ENCODE data around the gene SEMA5A. TPM values are rescaled to one million over a fixed set of nuclear protein-coding genes. Genes with fewer than 3 reads are reported as not detected.

Gene SEMA5A
- total and polyA plus RNA-seq, 2 of the 8 experiments (the other 6 are each of a cell fraction or from before 2014, with no cell fraction given), result 5.3 to 8.9 TPM

GRCh38 chr5:9344751-9345240 is 201.1 kb downstream of the SEMA5A start:
- FAIRE-seq (no peak), DNase-seq (ENCODE audit: low read depth in 1 of 2, low spot score in 2 of 2) (no peak)
- Histone ChIP-seq H3K79me1 (ENCODE audit: low read depth, low read length) (no peaks in the 10 kb centered on the region), H3K9ac (replicated peaks in 1 of 4; ENCODE audit: extremely low read depth in 1 of 4, low read depth in 3 of 4, low read length in 3 of 4) (no peak overlapping the region), H3K79me2 (ENCODE audit: control insufficient read depth in 1 of 2, insufficient read depth in 2 of 2, low read length in 2 of 2) (no peaks in the 10 kb centered on the region), H3K56ac (replicated peaks; ENCODE audit: insufficient read length, low read depth, low read length) (no peak overlapping the region), H2BK20ac (ENCODE audit: low read length) (no peak overlapping the region), H2AFZ (ENCODE audit: low read length) (no peak overlapping the region), H2BK120ac (replicated peaks; ENCODE audit: low read depth, low read length) (no peak overlapping the region), H3K36me3 (ENCODE audit: control insufficient read depth in 2 of 4, insufficient read depth in 4 of 4, low read length in 3 of 4) (no peaks in the 10 kb centered on the region), H3K23me2 (ENCODE audit: low read depth, low read length) (no peaks in the 10 kb centered on the region), H3K4me3 (ENCODE audit: extremely low read depth in 1 of 4, insufficient read depth in 2 of 4, low read depth in 3 of 4, low read length in 4 of 4) (no peak overlapping the region), H3K4me1 (replicated peaks in 1 of 4; ENCODE audit: control insufficient read depth in 3 of 4, insufficient read depth in 4 of 4, low read length in 3 of 4) (no peaks in the 10 kb centered on the region; a peak in 1 of 7 replicates), H3K4ac (replicated peaks; ENCODE audit: insufficient read length, low read depth, low read length) (no peak overlapping the region), H2BK12ac (ENCODE audit: low read depth, low read length) (no peak overlapping the region), H3K27ac (ENCODE audit: low read depth, low read length) (no peak overlapping the region), H3K9me3 (ENCODE audit: insufficient read depth in 2 of 2, low read depth in 1 of 2, low read length in 1 of 2) (no peaks in the 10 kb centered on the region), H2BK5ac (ENCODE audit: low read depth, low read length) (no peak overlapping the region), H3K27me3 (replicated peaks in 1 of 4; ENCODE audit: control insufficient read depth in 3 of 4, extremely low read depth in 1 of 4, insufficient read depth in 3 of 4, low read length in 3 of 4) (no peaks in the 10 kb centered on the region), H3K4me2 (ENCODE audit: insufficient read depth in 1 of 2, low read depth in 2 of 2, low read length in 2 of 2) (no peak overlapping the region), H4K8ac (ENCODE audit: extremely low read depth, insufficient read depth, low read length) (no peak overlapping the region), H4K5ac (ENCODE audit: insufficient read length, low read depth, low read length) (no peak overlapping the region), H3K14ac (ENCODE audit: insufficient read length) (no peak overlapping the region), H2BK15ac (ENCODE audit: low read length) (no peak overlapping the region), H4K20me1 (replicated peaks in 1 of 2; ENCODE audit: control insufficient read depth in 1 of 2, insufficient read depth in 2 of 2, low read length in 2 of 2) (no peaks in the 10 kb centered on the region), H2AK5ac (ENCODE audit: low read depth, low read length) (no peak overlapping the region), H3K23ac (ENCODE audit: insufficient read length) (no peak overlapping the region), H3K18ac (ENCODE audit: extremely low read depth, low read length) (no peak overlapping the region), H4K91ac (replicated peaks; ENCODE audit: insufficient read length, low read length) (no peak overlapping the region)
- ChIA-PET POLR2A (ENCODE audit: partially characterized antibody) (no interaction called here), CTCF (ENCODE audit: partially characterized antibody) (no interaction called here)
- TF ChIP-seq CHD1 (IDR thresholded peaks at IDR 0.05; ENCODE audit: low read depth, low read length) (no peak), TCF12 (IDR thresholded peaks at IDR 0.05; ENCODE audit: low read depth, low read length) (no peak), SP1 (IDR thresholded peaks at IDR 0.05; ENCODE audit: low read depth, low read length) (no peak), TBP (IDR thresholded peaks at IDR 0.05; ENCODE audit: low read depth, low read length) (no peak), CHD2 (IDR thresholded peaks at IDR 0.05; ENCODE audit: low read length) (no peak), RAD21 (IDR thresholded peaks at IDR 0.05 in 1 of 2, conservative IDR thresholded peaks at IDR 0.05 in 1 of 2; ENCODE audit: low read depth in 2 of 2, low read length in 2 of 2) (no peak), POLR2A (IDR thresholded peaks at IDR 0.05; ENCODE audit: control extremely low read depth in 1 of 2, low read depth in 2 of 2, low read length in 2 of 2) (no peak)
- 86% methylated on average over 1 of the region's 1 CpG; no CpG with 5 or more reads in 1 of the 2 experiments for WGBS, 2 experiments (ENCODE audit: extremely low coverage in 1 of 2, insufficient coverage in 1 of 2, insufficient read length in 1 of 2, insufficient replicate concordance in 2 of 2, low coverage in 1 of 2, low lambda C conversion rate in 2 of 2, missing lambda C conversion rate in 1 of 2)

Measured in H1 (cell line).